Measurements from ENCODE around the gene DKC1.

- TF ChIP-seq CTCF (conservative IDR thresholded peaks at IDR 0.05; ENCODE audit: low read depth, low read length): no peak
- TF ChIP-seq RAD21 (IDR thresholded peaks at IDR 0.05; ENCODE audit: low read length): no peak
- TF ChIP-seq POLR2A (IDR thresholded peaks at IDR 0.05; ENCODE audit: low read depth, low read length): no peak
- TF ChIP-seq NFE2L2 (IDR thresholded peaks at IDR 0.05; ENCODE audit: low read depth, low read length): no peak
- TF ChIP-seq RCOR1 (IDR thresholded peaks at IDR 0.05; ENCODE audit: insufficient replicate concordance, low read length): no peak
Measured at GRCh38 chrX:154804957-154805695, 42.5 kb downstream of the DKC1 start, which contains the start of gene MPP1.
